Activated T-cell treated with anti-CD3 and anti-CD28 coated beads, Interleukin-2, amount 50 U/mL, for 4 hours (primary cell): ENCODE data around the gene POLR1B. TPM values are rescaled to one million over a fixed set of nuclear protein-coding genes. Genes with fewer than 3 reads are reported as not detected.

ENCODE experiments used
- ATAC-seq, 2 donors: fragments of 200-7000 bp; cut with Tn5 transposase; one replicate each; pipeline ENCODE4 v1.10.0; 2021
- DNase-seq: peaks from one replicate; pipeline ENCODE4 v3.0.0-alpha.2; 2020
- H3K27me3 Mint-ChIP-seq: one replicate; pipeline ENCODE4 v1.8.0; 2021; ENCODE audit warnings: low read depth, mixed read lengths
- H3K36me3 Mint-ChIP-seq: one replicate; pipeline ENCODE4 v1.8.0; 2022; ENCODE audit warnings: mixed read lengths; ENCODE audit not compliant: insufficient read depth
- H3K4me1 Mint-ChIP-seq: one replicate; pipeline ENCODE4 v1.8.0; 2021; ENCODE audit warnings: low read depth, mixed read lengths
- H3K4me3 Mint-ChIP-seq: one replicate; pipeline ENCODE4 v1.8.0; 2021; ENCODE audit warnings: mild to moderate bottlenecking, moderate library complexity, mixed read lengths
- H3K9me3 Mint-ChIP-seq: one replicate; pipeline ENCODE4 v1.8.0; 2021; ENCODE audit warnings: mixed read lengths
- total RNA-seq, 3 donors: library from RNA; stranded (reverse); gene quantifications; one replicate each; pipeline ENCODE4 v1.2.1, GENCODE V29; 2021

POLR1B gene
- total RNA-seq, 3 donors from 2014 or later, result 79.8 to 104 (median 89.8) TPM

DNA sequence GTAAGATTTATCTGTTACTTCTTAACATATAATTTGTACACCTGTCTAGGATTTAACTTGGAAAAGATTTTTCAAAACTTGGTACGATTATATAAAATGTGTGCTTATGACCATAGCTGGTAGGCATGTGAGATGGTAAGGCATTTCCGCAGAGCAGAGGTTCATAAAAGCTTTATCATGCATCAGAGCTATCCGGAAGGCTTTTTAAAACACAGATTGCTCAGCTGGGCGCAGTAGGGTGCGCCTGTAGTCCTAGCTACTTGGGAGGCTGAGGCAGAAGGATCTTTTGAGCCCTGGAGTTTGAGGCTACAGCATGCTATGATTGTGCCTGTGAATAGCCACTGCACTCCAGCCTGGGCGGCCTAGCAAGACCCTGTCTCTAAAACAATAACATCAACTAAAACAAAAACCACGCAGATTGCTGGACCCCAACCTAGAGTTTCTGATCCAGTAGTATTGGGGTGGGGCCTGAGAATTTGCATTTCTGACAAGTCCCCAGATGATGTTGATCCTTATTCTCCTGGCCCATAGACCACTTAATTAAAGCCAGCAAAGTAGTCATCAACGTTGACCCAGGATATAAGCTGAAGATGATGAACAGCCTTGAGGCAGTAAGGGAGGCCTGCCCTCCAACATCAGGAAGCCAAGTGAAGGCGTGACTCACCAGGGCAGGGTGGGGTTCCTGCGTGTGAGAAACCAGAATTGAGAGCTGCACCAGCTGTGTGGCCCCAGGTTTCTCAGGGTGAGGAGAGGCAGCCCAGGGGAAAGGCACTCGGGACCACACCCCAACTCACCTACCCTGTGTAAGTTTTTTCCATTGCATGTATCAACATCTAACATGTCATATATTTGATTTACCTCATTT is 81.9 kb downstream of the POLR1B start:
- ATAC-seq, result peak; percentile 89 to 92
- H3K4me1 Mint-ChIP-seq, result peaks cover 44% of the 10 kb centered on the region
- H3K4me3 Mint-ChIP-seq, result no peak overlapping the region

DNA sequence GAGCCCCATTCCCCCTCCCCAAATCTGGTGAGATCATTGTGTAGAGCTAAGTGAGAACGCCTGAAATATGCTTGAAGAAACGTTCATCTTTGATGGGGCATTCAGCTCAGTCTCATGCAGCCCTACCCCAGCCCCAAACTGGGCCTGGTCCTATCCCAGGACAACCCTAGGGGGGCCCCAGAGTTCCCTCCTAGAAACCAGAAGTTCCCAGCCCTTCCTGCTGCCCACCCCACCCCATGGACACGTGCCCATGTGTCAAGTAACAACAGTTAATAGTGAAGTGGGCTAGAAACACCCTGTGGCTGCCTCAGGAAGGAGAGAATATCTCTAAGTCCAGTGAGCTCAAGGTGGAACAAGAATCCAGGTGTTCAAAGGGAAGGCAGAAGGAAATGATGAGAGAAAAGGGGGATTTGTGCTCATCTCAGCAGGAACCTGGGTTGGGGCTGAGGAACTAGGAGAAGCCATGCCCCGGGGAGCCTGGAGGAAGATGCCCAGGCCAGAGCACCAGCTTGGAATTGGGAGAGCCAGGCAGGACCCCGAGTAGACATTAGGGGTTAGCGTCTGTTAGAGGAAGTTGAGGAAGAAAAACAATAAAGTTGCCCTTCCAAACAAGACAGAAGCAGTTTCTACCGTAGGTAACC is 83.3 kb downstream of the POLR1B start:
- Mint-ChIP-seq H3K4me1 (peaks cover 58% of the 10 kb centered on the region), H3K4me3 (no peak overlapping the region)
- no peak for ATAC-seq

More for the DNA sequence above, 81.9 kb downstream of the POLR1B start:
- Mint-ChIP-seq H3K27me3 (no peaks in the 10 kb centered on the region), H3K9me3 (no peaks in the 10 kb centered on the region), H3K36me3 (no peaks in the 10 kb centered on the region)
- DNase-seq, result peak; percentile 72

DNA sequence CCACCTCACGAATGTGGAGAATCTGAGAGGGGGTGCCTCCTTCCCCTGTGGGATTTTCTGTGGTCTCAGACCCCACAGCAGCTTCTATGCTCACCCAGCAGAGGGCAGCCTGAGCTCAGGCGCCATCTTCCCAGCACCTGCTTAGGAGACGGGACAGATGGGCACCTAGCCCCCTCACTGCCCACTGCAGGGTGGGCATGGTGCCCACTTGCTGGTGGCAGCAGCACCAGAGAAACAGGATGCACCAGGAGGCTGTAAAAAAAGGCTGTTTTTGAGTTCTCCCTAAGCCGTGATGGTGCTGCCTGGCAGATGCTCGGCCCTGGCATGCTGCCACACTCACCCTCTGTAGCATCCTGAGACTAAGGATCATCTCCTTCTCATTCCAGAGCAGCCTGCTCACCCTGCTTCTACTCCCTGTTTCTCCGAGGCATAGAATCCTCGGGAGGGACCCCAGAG is 84.4 kb downstream of the POLR1B start:
- Mint-ChIP-seq H3K4me1 (peaks cover 69% of the 10 kb centered on the region), H3K36me3 (no peaks in the 10 kb centered on the region), H3K4me3 (peak overlapping the region; percentile 68), H3K9me3 (no peaks in the 10 kb centered on the region), H3K27me3 (no peaks in the 10 kb centered on the region)
- peak; percentile 57 for DNase-seq
- peak; percentile 64 to 76 for ATAC-seq

More for the DNA sequence above, 83.3 kb downstream of the POLR1B start:
- H3K36me3 Mint-ChIP-seq, result no peaks in the 10 kb centered on the region
- H3K27me3 Mint-ChIP-seq, result no peaks in the 10 kb centered on the region
- no peaks in the 10 kb centered on the region for H3K9me3 Mint-ChIP-seq
- DNase-seq, result no peak

Other genes starting within 250 kb of the POLR1B start
- 10 to 100 TPM in 2 of 3 donors, 1 to 10 TPM in 1; 9.9 to 14.0 (median 10.8) TPM for gene RGPD8, start 108.8 kb upstream of the POLR1B start, total RNA-seq
- 10 to 100 TPM; 26.7 to 31.4 (median 28.6) TPM for gene TTL, start 60.3 kb upstream of the POLR1B start, total RNA-seq
- gene CHCHD5, start 42.1 kb downstream of the POLR1B start, total RNA-seq, result 10 to 100 TPM; 35.2 to 45.9 (median 45.4) TPM
- gene SLC20A1, start 103.5 kb downstream of the POLR1B start, total RNA-seq, result 10 to 100 TPM; 68.2 to 79.7 (median 71.6) TPM
- gene NT5DC4, start 178.6 kb downstream of the POLR1B start, total RNA-seq, result not detected
- gene CKAP2L, start 222.1 kb downstream of the POLR1B start, total RNA-seq, result 1 to 10 TPM; 2.7 to 4.1 (median 3.2) TPM
- gene IL1A, start 242.0 kb downstream of the POLR1B start, total RNA-seq, result 1 to 10 TPM; 2.0 to 4.3 (median 3.8) TPM